Stimulated activated CD4-positive, alpha-beta T cell treated with anti-CD3 and anti-CD28 coated beads, Interleukin-15, amount 100 ng/mL, for 48 hours (primary cell): ENCODE measurements around the gene R3HDM4.
"Not testable (repeated sequence)": the region's sequence is repeated elsewhere in the genome, so short reads cannot be mapped to it uniquely, and the experiment has no call there.

Experiments used
- DNase-seq, 2 donors: peaks; one replicate each; pipeline ENCODE4 v3.0.0-alpha.2; 2020; ENCODE audit warnings: low read depth in 2 of 2

R3HDM4 gene

DNA sequence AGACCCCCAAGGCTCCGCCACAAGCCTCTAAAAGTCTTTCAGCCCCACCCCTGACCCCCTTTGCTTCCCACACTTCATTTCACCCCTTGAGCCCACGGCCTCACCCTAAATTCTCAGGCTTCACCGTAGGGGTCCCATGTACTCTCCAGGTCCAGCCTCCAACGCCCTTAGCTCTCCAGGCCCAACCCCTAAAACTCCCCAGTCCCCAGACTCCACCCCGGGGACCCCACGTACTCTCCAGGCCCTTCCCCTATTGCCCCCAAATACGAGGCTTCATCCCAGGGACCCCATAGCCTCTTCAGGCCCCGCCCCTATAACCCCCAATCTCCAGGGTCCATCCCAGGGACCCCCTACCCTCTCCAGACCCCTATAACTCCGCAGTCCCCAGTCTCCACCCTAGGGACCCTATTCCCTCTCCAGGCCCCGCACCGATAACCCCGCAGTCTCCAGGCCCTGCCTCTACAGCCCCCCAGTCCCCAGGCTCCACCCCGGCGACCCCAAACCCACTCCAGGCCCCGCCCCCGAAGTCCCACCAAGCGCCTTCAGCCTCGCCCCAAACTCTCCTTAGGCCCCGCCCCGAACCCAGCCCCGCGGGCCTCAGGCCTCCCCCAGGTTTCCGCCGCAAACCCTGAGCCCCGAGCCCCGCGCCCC, 20.7 kb downstream of the R3HDM4 start:
- DNase-seq = no peak

DNA sequence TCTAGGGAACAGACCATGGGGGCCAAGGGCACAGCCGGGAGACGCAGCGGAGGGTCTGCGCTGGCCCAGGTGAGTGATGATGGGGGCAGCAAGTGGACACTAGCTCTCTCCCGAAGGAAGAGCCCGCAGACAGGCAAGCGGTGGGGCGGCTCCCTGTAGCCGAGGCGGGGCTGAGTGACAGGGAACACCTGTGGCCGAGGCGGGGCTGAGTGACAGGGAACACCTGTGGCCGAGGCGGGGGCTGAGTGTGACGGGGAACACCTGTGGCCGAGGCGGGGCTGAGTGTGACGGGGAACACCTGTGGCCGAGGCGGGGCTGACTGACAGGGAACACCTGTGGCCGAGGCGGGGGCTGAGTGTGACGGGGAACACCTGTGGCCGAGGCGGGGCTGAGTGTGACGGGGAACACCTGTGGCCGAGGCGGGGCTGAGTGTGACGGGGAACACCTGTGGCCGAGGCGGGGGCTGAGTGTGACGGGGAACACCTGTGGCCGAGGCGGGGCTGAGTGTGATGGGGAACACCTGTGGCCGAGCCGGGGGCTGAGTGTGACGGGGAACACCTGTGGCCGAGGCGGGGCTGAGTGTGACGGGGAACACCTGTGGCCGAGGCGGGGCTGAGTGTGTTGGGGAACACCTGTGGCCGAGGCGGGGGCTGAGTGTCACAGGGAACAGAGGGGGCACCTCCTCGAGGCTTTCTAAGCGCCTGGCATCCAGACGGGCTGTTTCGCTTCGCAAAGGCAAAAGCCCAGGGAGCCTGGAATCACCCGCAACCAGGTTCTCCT, 21.4 kb downstream of the R3HDM4 start:
- DNase-seq = not testable (repeated sequence)

DNA sequence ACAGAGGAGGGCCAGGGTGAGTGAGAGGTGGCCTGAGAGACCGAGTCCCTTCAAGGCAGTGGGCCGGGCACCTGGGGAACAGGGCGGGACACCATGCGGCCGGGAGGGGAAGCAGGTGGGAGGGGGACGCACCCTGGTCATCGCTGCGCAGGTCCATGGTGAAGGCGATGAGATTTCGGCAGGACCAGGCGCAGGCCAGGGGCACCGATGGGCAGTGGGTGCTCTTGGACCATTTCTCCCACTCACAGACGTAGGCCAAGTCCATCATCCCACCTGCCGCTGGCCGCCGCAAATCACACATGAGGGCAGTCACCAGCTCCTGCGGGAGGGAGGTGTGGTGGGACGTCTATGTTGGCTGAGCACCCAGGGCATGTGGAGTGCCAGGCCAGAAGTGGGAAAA, 22.2 kb downstream of the R3HDM4 start:
- no peak for DNase-seq

DNA sequence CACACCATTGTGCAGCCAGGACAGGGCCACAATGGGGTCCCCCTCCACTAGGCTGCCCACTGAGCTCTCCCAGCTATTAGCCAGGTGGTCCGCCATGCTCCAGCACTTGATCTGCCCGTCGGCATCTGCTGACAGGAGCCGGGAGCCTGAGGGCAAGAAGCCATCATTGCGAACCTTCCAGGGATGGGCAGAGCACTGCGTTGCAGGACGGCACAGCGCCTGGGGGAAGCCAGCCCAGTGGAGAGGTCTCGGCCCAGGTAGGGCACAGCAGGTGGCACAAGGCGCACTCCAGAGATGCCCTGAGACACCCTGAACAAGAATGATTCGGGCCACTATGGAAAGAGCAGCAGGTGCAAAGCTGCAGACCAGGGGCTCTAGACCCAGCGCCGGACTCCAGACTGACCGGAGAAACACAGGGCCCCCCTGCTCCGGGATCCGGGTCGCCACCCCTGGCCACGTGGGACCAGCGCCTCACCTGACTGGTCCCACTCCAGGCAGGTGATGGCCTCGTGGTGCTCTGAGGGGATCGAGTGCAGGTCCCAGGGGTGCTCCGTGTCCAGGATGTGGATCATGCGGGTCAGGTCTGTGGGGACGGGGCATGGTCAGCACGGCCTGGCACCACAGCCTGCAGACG, 23.2 kb downstream of the R3HDM4 start:
- no peak for DNase-seq

DNA sequence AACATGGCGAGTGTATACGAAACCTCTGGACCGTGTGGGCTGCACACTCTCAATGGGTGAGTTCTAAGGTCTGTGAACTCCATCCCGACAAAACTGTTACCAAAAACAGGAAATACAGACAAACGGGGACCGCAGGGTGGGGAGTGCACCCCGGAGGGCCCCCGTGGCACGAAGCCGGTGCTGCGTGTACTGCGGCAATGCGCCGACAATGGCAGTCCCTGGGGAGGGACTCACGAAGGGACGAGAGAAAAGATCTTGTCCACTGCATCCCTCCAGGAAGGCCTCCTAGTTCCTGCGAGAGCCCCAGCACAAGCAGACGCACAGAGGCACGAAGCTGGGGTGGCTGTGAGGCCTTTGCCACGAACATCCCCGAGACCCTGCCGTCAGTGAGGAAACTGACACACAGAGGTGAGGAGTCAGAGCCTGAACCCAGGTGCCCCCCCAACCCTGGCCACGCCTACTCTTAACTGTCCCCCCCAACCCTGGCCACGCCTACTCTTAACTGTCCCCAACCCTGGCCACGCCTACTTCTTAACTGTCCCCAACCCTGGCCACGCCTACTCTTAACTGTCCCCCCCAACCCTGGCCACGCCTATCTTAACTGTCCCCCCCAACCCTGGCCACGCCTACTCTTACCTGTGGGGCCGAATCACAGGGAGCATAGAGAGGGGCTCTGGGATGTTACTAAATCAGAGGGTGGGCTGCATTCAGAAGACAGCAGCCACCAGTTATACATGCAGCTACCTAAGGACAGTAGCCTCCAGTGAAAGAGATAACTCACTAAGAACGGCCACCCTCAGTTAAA, 24.2 kb downstream of the R3HDM4 start:
- DNase-seq = no peak

DNA sequence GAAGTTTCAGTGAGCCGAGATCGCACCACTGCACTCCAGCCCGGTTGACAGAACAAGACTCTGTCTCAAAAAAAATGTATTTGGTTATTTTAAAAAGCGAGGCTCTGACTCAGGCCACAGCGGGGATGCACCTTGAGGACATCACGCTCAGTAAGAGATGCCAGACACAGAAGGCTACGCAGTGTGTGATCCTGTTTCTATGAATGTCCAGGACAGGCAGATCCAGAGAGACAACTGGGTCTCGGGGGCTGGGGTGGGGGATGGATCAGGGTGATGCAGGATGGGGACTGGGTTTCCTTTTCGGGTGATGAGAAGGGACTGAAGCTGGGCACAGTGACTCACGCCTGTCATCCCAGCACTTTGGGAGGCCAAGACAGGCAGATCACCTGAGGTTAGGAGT, 25.4 kb downstream of the R3HDM4 start:
- DNase-seq = no peak

DNA sequence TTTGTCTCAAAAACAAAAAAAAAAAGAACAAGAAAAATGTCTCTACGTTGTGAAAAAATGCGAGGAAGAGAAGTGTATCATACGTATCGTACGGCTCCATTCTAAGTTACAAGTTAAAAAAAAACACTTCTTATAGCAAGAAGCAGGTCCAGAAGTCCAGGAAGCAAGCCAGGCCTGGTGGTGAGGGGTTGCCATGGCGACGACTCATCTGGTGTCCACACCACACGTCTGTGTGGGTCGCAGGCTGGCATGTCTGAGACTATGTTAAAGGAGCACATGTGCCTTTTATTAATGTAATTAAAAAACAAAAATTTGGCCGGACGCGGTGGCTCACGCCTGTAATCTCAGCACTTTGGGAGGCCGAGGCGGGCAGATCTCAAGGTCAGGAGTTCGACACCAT, 25.9 kb downstream of the R3HDM4 start:
- DNase-seq = no peak

DNA sequence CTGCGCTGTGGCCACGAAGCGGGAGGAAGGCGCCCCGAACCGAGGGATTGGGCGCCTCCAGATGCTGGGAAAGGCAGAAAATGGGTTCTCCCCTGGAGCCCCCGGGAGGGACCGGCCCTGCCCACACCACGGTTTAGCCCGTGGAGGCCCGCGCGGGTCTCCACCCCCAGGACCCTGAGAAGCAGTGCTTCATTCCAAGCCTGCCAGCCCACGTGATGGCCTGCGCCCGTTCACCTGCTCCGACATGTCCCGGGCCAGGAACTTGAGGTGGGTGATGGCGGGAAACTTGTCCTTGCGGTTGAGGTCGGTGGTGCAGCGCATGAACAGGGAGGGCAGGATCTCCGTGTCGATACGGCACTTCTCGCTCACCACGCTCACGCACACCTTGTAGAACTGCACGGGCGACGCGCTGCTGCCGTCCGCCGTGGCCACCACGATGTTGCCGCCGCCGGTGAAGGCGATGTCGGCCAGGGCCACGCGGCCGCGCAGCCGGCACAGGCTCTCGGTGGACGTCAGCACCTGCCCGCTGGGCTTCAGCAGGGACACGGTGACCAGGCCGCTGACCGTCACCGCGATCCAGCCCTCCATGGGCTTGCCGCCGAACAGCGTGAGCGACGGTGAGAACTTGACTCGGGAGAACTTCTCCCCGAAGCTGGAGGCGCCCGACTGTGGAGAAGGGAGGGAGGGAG, 27.3 kb downstream of the R3HDM4 start:
- DNase-seq = no peak

DNA sequence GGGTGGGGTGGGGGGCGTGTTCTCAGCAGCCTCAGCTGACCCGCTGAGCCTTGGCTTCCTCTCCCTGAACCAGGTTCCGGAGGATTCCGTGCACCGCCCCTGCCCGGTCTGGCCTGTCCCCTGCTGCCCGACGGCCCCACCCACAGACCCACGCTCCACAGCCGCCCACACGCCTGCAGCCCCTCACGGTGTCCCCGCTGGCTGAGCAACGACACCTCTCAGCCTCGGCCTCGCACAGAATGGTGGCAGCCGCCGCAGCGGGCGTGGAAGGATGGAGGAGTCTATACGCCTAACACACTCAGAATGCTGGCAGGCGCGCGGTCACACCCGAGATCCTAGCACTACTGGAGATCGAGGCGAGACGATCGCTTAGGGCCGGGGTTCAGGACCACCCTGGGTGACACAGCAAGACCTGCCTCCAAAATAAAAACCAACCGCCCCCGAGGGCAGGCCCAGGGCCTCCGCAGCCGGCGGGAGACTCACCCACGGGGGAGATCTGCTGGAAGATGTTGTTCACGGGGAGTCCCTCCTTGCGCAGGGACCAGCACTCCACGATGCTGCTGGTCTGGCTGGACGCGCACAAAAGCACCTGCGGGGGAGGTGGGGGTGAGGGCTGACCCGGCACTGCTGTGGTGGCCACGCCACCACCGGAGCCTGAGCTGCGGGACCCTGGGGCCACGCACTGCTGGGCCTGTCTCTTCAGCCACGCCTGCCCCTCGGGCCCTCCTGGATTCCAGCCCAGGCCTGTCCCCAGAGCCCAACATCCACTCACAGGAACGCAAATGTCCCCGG, 28.4 kb downstream of the R3HDM4 start:
- no peak for DNase-seq

DNA sequence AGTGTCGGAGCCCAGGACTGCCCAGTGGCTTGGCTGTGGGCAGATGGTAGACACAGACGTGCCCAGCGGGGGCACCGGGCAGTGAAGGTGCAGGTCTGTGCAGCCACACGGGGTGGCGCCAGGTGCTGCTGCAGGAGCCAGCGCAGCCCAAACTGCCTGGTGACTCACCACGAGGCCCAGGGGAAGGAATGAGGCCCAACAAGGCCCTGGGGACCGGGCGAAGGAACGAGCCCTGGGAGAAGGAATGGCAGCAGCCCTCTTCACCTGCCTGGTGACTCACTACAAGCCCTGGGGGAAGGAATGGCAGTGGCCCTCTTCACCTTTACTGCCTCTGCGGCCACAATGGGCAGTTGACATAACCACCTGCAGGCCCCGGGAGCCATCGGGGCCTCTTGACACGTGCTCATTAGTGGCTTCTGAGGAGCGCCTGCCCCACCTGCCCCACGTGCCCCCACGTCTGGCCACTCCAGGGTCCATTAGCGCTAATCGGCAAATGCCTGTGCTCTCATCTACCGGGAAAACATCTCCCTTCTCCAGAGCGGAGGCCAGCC, 29.3 kb downstream of the R3HDM4 start:
- DNase-seq = no peak

DNA sequence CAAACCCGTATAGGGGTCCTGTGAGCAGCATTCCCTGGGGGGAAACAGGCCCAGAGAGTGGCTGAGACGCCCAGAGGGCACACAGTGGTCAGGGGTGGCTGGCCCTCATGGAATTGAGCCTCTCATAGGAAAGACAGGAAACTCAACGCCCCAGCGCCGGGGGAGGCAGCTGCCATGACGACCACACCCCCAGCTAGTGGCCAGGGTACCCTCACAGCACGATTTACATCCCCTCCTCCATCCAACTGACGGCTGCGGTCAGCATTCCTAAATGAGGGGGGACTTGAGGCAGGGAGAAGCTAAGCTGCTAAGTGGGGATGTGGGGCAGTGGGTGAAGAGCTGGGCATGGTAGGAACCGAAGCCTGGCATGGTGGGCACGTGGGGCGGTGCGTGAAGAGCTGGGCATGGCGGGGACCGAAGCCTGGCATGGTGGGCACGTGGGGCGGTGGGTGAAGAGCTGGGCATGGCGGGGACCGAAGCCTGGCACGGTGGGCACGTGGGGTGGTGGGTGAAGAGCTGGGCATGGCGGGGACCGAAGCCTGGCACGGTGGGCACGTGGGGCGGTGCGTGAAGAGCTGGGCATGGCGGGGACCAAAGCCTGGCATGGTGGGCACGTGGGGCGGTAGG, 30.0 kb downstream of the R3HDM4 start:
- DNase-seq = no peak

DNA sequence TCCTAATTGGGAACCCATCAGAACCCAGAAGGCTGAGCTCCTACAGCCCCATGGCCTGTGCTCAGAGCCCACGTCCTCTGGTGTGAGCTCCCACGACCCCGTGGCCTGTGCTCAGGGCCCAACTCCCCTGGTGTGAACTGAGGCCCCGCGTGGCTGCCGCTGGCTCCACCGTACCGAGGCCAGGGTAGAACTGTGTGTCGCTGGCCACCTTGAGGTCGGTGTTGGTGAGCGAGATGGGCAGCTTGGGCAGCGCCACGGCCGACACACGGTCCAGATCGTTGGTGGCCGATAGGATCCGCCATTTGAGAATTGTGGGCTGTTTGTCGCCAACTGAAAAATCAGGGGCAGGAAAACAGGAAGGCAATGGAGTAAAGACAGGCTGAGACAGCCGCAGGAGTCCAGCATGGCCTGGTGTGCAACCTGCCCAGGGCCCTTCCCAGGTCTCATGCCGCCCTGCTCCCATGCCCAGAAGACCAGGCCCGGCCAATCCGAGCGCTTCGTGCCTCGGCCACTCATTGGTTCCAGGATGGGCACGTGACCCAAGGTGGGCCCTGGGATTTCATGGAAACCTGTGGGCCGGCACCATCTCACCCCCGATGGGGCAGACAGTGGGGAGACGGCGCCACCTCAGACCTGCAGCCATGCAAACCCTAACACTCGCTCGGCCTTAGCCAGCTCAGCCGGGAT, 31.5 kb downstream of the R3HDM4 start:
- no peak for DNase-seq

DNA sequence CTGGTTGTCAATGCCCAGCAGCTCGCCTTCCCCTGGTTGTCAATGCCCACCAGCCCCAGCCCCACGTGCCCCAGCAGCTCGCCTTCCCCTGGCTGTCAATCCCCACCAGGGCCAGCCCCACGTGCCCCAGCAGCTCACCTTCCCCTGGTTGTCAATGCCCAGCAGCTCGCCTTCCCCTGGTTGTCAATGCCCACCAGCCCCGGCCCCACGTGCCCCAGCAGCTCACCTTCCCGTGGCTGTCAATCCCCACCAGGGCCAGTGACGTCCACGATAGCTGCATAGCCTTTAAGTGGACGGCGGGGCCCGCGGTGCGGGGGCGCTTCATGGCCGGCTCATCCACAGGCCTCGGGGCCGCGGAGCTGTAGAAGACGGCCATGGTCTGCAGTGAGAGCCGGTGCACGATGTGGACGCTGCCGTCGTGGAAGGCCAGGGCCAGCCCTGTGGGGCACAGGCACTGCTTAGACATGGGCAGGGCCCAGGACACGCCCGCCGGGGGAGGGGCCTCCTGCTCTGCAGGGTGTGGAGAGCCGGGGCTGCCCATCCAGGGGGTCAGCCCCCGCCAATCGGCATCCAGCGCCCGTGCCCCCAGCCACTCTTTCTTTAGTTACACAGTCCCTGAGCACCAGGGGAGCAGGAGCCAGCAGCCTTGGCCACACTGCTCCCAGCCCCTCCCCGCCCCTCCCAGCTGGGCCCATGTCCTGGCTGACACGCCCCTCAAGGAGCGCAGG, 33.1 kb downstream of the R3HDM4 start:
- no peak for DNase-seq

DNA sequence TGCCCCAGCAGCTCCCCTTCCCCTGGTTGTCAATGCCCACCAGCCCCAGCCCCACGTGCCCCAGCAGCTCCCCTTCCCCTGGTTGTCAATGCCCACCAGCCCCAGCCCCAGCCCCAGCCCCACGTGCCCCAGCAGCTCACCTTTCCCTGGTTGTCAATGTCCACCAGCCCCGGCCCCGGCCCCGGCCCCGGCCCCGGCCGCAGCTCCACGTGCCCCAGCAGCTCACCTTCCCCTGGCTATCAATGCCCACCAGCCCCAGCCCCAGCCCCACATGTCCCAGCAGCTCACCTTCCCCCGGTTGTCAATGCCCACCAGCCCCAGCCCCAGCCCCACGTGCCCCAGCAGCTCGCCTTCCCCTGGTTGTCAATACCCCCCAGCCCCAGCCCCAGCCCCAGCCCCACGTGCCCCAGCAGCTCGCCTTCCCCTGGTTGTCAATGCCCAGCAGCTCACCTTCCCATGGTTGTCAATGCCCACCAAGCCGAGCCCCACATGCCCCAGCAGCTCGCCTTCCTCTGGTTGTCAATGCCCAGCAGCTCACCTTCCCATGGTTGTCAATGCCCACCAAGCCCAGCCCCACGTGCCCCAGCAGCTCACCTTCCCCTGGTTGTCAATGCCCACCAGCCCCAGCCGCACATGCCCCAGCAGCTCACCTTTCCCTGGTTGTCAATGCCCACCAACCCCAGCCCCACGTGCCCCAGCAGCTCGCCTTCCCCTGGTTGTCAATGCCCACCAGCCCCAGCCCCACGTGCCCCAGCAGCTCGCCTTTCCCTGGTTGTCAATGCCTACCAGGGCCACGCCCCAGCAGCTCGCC, 34.1 kb downstream of the R3HDM4 start:
- not testable (repeated sequence) for DNase-seq

DNA sequence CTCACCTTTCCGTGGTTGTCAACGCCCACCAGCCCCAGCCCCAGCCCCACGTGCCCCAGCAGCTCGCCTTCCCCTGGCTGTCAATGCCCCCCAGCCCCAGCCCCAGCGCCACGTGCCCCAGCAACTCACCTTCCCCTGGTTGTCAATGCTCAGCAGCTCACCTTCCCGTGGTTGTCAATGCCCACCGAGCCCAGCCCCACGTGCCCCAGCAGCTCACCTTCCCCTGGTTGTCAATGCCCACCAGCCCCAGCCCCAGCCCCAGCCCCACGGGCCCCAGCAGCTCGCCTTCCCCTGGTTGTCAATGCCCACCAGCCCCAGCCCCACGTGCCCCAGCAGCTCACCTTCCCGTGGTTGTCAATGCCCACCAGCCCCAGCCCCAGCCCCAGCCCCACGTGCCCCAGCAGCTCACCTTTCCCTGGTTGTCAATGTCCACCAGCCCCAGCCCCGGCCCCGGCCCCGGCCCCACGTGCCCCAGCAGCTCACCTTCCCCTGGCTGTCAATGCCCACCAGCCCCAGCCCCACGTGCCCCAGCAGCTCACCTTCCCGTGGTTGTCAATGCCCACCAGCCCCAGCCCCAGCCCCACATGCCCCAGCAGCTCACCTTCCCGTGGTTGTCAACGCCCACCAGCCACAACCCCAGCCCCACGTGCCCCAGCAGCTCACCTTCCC, 34.9 kb downstream of the R3HDM4 start:
- not testable (repeated sequence) for DNase-seq

DNA sequence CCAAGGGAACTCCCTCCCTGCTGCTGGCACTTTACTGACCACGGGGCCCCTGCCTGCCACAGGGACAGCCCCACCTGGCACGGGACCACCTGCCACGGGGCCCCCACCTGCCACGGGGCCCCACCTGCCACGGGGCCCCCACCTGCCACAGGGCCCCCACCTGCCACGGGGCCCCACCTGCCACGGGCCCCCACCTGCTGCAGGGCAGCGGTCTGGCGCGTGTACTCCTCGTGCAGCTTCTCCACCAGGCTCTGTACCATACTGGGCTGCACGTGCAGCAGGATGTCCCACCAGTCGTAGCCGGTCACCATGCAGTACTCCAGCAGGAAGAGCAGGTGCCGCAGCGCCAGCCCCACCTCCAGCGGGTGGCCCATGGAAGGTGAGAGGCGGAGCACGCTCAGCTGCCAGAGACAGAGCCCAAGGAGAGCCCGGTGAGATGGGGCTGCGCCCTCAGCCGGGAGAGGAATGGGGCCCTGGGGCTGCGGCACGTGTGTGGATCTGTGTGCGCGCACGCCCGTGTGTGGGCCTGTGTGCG, 36.2 kb downstream of the R3HDM4 start:
- DNase-seq = no peak

DNA sequence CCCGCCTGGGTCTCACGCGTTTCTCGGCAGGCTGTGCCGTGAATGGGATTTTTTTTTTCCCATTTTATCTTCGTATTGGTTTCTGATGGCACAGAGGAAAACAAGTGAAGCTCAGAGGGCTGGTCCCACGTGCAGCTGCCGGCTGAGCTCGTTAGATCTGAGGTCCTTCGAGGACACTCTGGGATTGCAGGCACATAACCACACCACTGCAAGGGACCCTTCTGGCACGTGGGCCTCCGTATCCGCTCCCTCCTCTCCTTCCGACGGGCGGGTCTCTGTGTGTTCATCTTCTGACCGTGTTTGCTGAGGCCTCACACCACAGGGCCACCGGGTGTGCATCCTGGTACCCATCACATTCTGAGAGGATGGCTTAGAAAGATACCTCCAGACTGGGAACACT, 36.9 kb downstream of the R3HDM4 start:
- no peak for DNase-seq
